Psoas muscle (tissue), 8 donors: ENCODE measurements around the gene DPH1. TPM values are rescaled to one million over a fixed set of nuclear protein-coding genes. Genes with fewer than 3 reads are reported as not detected.

Source experiments
- ATAC-seq, 4 donors: fragments of 200-7000 bp; cut with Tn5 transposase; one replicate each; pipeline ENCODE4 v1.9.1; 2020; ENCODE audit warnings: moderate library complexity in 3 of 4, mild to moderate bottlenecking in 2 of 4
- DNase-seq, 2 donors: peaks; one replicate each; pipeline ENCODE4 v3.0.0-alpha.2; 2020
- H3K27ac ChIP-seq: fragments of 200-600 bp; one replicate; pipeline ENCODE4 v1.8.0; 2022
- H3K27me3 ChIP-seq, 3 donors: fragments of 200-600 bp in 1 of 3; one replicate each; pipeline versions ENCODE4 v1.6.1 to v1.8.0; 2013 to 2022; ENCODE audit warnings: low read length in 2 of 3, mild to moderate bottlenecking in 2 of 3, moderate library complexity in 1 of 3; ENCODE audit not compliant: insufficient read depth in 3 of 3
- H3K36me3 ChIP-seq, 2 donors: fragments of 200-600 bp in 1 of 2; one replicate each; pipeline versions ENCODE4 v1.6.1 to v1.8.0; 2013 to 2022; ENCODE audit warnings: low read depth in 1 of 2, mild to moderate bottlenecking in 1 of 2, moderate library complexity in 1 of 2; ENCODE audit not compliant: insufficient read depth in 1 of 2
- H3K4me1 ChIP-seq: fragments of 200-600 bp; one replicate; pipeline ENCODE4 v1.8.0; 2022
- H3K4me3 ChIP-seq: fragments of 200-600 bp; one replicate; pipeline ENCODE4 v1.8.0; 2022; ENCODE audit warnings: mild to moderate bottlenecking
- H3K9me3 ChIP-seq: fragments of 200-600 bp; one replicate; pipeline ENCODE4 v1.8.0; 2022
- CTCF ChIP-seq: fragments of 200-600 bp; IDR thresholded peaks from one replicate; pipeline ENCODE4 v1.8.0; 2022; ENCODE audit warnings: antibody characterized with exemption
- WGBS, 3 donors: extraction: QIAGEN DNeasy Blood & Tissue Kit; methylation state at CpG; one replicate each; pipeline versions ENCODE4 v1.1.6 to v1.1.7; 2013; 5-methylcytosine and 5-hydroxymethylcytosine counted together
- intact Hi-C, 2 donors: fragments of 100-400 bp; cut with DNase I; formaldehyde crosslinking; loops; one replicate each; pipeline versions ENCODE4 v1.11.0 to v1.14.2; 2022
- polyA plus RNA-seq, 3 donors: library from polyadenylated mRNA; stranded (reverse); fragments of 200-250 nt; gene quantifications; one replicate each; pipeline ENCODE4 v1.2.3, GENCODE V29; 2013
- total RNA-seq, 4 donors: library from RNA; stranded (reverse); fragmentation: NEBNext Ultra II Directional in 2 of 4; extraction: Animal tissue kit (Norgen Biotek cat#: 25700) in 2 of 4; gene quantifications; one replicate each; pipeline versions ENCODE4 v1.2.1 to v1.2.4, GENCODE V29; 2021 to 2023
- donor health status: healthy with polysubstance abuse.
- donor health status: DM: no; HTN: no; CAD: no; lungs with moderate emphysema.
- donor health status: Bipolar disorder and iron deficiency.
- donor health status: healthy.
- donor health status: DM: yes; HTN: yes; CAD: no.
- donor health status: DM: no; HTN: no; CAD: no.
- donor health status: DM: no; HTN: no; CAD: no.
- donor health status: DM: yes; HTN: yes; CAD: no.

DPH1 gene
- total and polyA plus RNA-seq, 7 donors, result 13.5 to 73.4 (median 40.6) TPM

GRCh38 chr17:2090804-2091534 is 61.0 kb downstream of the DPH1 start:
- peaks cover 39% of the 10 kb centered on the region for H3K4me1 ChIP-seq
- peak; percentile 67 to 80 for DNase-seq
- WGBS, 3 donors, result 50 to 68% (median 63%) methylated on average over 2 of the region's 2 CpGs
- peak overlapping the region; percentile 77 for H3K27ac ChIP-seq
- peak in 3 of 4 donors; percentile 35 to 57 (median 52) for ATAC-seq
- no peaks in the 10 kb centered on the region for H3K9me3 ChIP-seq
- no peaks in the 10 kb centered on the region for H3K36me3 ChIP-seq
- H3K27me3 ChIP-seq, result no peaks in the 10 kb centered on the region
- intact Hi-C loops, result loop anchor here in 1 of 2 donors (10.0 kb wide), 1 partner anchor 154 kb away; no protein-coding TSS in a partner anchor
- peak; percentile 13 for TF ChIP-seq CTCF
- H3K4me3 ChIP-seq, result no peak overlapping the region

GRCh38 chr17:2092253-2092652 is 62.3 kb downstream of the DPH1 start:
- H3K4me1 ChIP-seq, result peaks cover 26% of the 10 kb centered on the region

GRCh38 chr17:2093349-2093748 is 63.4 kb downstream of the DPH1 start:
- 74 to 84% (median 78%) methylated on average over 5 of the region's 5 CpGs for WGBS, 3 donors
- no peak for TF ChIP-seq CTCF
- intact Hi-C loops, result loop anchor here in 1 of 2 donors (10.0 kb wide), 1 partner anchor 151 kb away; no protein-coding TSS in a partner anchor
- Histone ChIP-seq H3K4me3 (no peak overlapping the region), H3K36me3 (no peaks in the 10 kb centered on the region), H3K4me1 (peaks cover 15% of the 10 kb centered on the region), H3K9me3 (no peaks in the 10 kb centered on the region), H3K27me3 (no peaks in the 10 kb centered on the region), H3K27ac (no peak overlapping the region)
- DNase-seq (peak in 1 of 2 donors; percentile 39), ATAC-seq (no peak)

More at GRCh38 chr17:2092253-2092652, 62.3 kb downstream of the DPH1 start:
- H3K9me3 ChIP-seq, result no peaks in the 10 kb centered on the region
- no peaks in the 10 kb centered on the region for H3K27me3 ChIP-seq
- H3K4me3 ChIP-seq, result no peak overlapping the region
- ATAC-seq (no peak), DNase-seq (peak in 1 of 2 donors; percentile 8)
- intact Hi-C loops, result loop anchor here in 1 of 2 donors (10.0 kb wide), 1 partner anchor 153 kb away; no protein-coding TSS in a partner anchor
- no peaks in the 10 kb centered on the region for H3K36me3 ChIP-seq
- no peak for TF ChIP-seq CTCF
- H3K27ac ChIP-seq, result peak overlapping the region; percentile 21
- 90 to 92% (median 90%) methylated on average over 4 of the region's 4 CpGs for WGBS, 3 donors

Other genes starting within 250 kb of the DPH1 start
- 10 to 100 TPM in 2 of 4 donors, 1 to 10 TPM in 2; 8.8 to 18.0 (median 12.7) TPM for gene SMYD4, start 200.3 kb upstream of the DPH1 start, total RNA-seq
- gene SMYD4, start 200.3 kb upstream of the DPH1 start, polyA plus RNA-seq, result 10 to 100 TPM in 1 of 3 donors, 1 to 10 TPM in 2; 8.0 to 22.4 (median 8.4) TPM
- 10 to 100 TPM; 52.6 to 82.1 (median 75.2) TPM for gene RPA1, start 200.1 kb upstream of the DPH1 start, total RNA-seq
- gene RPA1, start 200.1 kb upstream of the DPH1 start, polyA plus RNA-seq, result 10 to 100 TPM; 22.1 to 49.8 (median 22.7) TPM
- 1 to 10 TPM in 2 of 4 donors, under 1 TPM in 2; 0.65 to 1.7 (median 1.2) TPM for gene RTN4RL1, start 4.8 kb upstream of the DPH1 start, total RNA-seq
- gene RTN4RL1, start 4.8 kb upstream of the DPH1 start, polyA plus RNA-seq, result 1 to 10 TPM in 1 of 3 donors, under 1 TPM in 2; 0.44 to 1.8 (median 0.70) TPM
- gene OVCA2, start 11.9 kb downstream of the DPH1 start, total RNA-seq, result 10 to 100 TPM; 10.1 to 23.0 (median 15.2) TPM
- gene OVCA2, start 11.9 kb downstream of the DPH1 start, polyA plus RNA-seq, result 10 to 100 TPM; 29.2 to 66.1 (median 33.4) TPM
- 10 to 100 TPM in 1 of 4 donors, 1 to 10 TPM in 3; 4.3 to 12.6 (median 9.4) TPM for gene HIC1, start 24.9 kb downstream of the DPH1 start, total RNA-seq
- 1 to 10 TPM; 2.0 to 3.5 (median 2.1) TPM for gene HIC1, start 24.9 kb downstream of the DPH1 start, polyA plus RNA-seq